WERI-Rb-1 (cell line): ENCODE measurements around the gene EEFSEC.
A peak's percentile ranks its signal among the peaks of the same experiment; 100 is the strongest.

Source experiments
- DNase-seq: peaks from one replicate; pipeline ENCODE4 v3.0.0-alpha.2; 2020
- H3K27ac ChIP-seq: fragments of 250-450 bp; sonication (Bioruptor Pico); 2 replicates; pipeline ENCODE4 v1.5.1; 2020; ENCODE audit warnings: mild to moderate bottlenecking, moderate library complexity
- H3K27me3 ChIP-seq: fragments of 250-450 bp; sonication (Bioruptor Pico); 2 replicates; pipeline ENCODE4 v1.5.1; 2021; ENCODE audit warnings: mild to moderate bottlenecking, low read depth, moderate library complexity; ENCODE audit not compliant: insufficient read depth, severe bottlenecking
- H3K36me3 ChIP-seq: fragments of 250-450 bp; sonication (Bioruptor Pico); 2 replicates; pipeline ENCODE4 v1.5.1; 2020; ENCODE audit warnings: mild to moderate bottlenecking, moderate library complexity
- H3K4me3 ChIP-seq: 2 replicates; pipeline ENCODE4 v1.5.1; 2011; ENCODE audit warnings: low read depth, mild to moderate bottlenecking, control low read depth, low read length
- H3K9me3 ChIP-seq: fragments of 250-450 bp; sonication (Bioruptor Pico); 2 replicates; pipeline ENCODE4 v1.5.1; 2021; ENCODE audit warnings: mild to moderate bottlenecking, moderate library complexity; ENCODE audit not compliant: severe bottlenecking
- TF ChIP-seq, protein P1 (sequence below): IDR thresholded peaks from 2 replicates; pipeline ENCODE4 v1.5.1; 2011; ENCODE audit warnings: low read depth, mild to moderate bottlenecking, control low read depth, inconsistent platforms, low read length

Gene EEFSEC

DNA sequence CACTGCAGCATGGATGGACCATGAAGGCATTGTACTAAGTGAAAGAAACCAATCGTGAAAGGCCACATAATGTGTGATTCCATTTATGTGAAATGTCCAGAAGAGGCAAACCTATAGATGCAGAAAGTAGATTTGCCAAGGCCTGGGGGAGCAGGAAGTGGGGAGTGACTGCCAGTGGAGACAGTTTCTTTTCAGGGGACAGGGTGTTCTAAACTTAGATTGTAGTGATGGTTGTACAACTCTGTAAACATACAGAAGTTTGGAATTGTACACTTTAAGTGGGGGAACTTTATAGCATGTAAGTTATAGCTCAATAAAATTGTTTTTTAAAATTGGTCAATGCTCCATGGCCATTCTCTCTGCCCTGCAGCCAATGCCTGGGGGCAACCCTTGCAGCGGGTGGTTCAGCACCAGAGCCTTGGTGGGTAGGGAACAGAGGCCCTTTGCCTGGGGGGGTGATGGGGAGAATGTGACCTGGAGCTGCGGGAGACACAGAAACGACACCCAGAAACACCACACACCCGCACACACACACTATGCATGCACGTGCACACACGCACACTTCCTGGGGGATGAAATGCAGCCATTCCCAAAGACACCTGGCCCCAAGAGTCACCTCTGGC is 270.4 kb downstream of the EEFSEC start:
- H3K9me3 ChIP-seq, result no peaks in the 10 kb centered on the region
- no peak for DNase-seq
- H3K36me3 ChIP-seq, result no peaks in the 10 kb centered on the region
- peaks cover 3% of the 10 kb centered on the region for H3K27me3 ChIP-seq
- H3K4me3 ChIP-seq, result no peak overlapping the region
- no peak overlapping the region for H3K27ac ChIP-seq
- TF ChIP-seq, protein P1, sequence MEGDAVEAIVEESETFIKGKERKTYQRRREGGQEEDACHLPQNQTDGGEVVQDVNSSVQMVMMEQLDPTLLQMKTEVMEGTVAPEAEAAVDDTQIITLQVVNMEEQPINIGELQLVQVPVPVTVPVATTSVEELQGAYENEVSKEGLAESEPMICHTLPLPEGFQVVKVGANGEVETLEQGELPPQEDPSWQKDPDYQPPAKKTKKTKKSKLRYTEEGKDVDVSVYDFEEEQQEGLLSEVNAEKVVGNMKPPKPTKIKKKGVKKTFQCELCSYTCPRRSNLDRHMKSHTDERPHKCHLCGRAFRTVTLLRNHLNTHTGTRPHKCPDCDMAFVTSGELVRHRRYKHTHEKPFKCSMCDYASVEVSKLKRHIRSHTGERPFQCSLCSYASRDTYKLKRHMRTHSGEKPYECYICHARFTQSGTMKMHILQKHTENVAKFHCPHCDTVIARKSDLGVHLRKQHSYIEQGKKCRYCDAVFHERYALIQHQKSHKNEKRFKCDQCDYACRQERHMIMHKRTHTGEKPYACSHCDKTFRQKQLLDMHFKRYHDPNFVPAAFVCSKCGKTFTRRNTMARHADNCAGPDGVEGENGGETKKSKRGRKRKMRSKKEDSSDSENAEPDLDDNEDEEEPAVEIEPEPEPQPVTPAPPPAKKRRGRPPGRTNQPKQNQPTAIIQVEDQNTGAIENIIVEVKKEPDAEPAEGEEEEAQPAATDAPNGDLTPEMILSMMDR, result no peak

DNA sequence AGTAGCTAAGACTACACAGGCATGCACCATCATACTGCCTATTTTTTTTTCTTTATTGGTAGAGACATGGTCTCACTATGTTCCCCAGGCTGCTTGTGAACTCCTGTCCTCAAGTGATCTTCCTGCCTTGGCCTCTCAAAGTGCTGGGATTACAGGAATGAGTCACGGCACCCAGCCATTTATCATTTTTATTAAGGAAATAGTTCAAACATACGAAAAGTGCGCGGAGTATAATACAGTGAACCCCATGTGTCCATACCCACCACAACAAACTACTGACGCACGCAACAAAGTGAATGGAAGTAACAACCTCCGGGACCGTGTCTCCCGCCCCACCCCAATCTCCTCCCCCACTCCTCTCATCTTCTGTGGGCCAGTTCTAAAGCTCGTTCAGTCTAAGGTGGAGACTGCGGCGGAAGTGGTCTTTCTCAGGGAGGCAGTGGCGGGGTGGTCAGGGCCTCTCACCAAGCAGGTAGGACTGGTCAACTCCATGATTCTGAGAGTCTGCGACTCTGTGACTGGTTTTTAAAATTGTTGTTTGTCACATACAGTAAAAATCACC is 271.3 kb downstream of the EEFSEC start:
- Histone ChIP-seq H3K4me3 (no peak overlapping the region), H3K36me3 (no peaks in the 10 kb centered on the region), H3K27me3 (peaks cover 3% of the 10 kb centered on the region), H3K27ac (no peak overlapping the region), H3K9me3 (no peaks in the 10 kb centered on the region)
- no peak for DNase-seq
- TF ChIP-seq, protein P1, result no peak

DNA sequence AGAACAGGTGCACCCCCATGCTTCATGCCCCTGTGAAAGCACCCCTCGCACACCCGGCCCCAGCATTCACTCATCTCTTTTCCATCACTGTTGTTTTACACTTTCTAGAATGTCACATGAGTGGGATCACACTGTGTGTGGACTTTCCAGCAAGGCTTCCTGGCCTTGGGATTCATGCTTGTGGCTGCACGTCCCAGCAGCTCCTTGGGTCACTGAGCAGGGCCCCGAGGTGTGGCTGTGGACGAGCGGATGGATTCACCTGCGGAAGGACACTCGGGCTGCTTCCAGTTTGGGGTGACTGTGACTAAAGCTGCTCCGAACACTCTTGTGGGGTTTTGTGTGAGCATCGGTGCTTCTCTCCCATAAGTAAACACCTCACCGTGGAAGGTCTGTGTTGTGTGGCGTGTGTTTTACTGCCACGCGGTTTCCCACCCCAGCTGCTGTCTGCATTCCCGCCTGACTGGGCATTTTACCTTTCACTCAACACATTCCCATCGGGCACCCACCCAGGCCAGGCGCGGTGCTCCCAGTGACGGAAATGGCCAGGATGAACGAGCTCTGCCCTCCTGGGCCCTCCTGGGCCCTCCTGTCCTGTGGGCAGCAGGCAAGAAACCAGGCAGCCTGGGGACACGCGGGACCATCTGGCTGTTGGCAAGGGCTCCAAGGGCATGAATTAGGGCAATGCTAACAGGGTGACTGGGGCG is 272.0 kb downstream of the EEFSEC start:
- no peak for DNase-seq
- Histone ChIP-seq H3K27ac (no peak overlapping the region), H3K9me3 (no peaks in the 10 kb centered on the region), H3K4me3 (no peak overlapping the region), H3K36me3 (no peaks in the 10 kb centered on the region), H3K27me3 (peaks cover 3% of the 10 kb centered on the region)
- TF ChIP-seq, protein P1, result no peak

DNA sequence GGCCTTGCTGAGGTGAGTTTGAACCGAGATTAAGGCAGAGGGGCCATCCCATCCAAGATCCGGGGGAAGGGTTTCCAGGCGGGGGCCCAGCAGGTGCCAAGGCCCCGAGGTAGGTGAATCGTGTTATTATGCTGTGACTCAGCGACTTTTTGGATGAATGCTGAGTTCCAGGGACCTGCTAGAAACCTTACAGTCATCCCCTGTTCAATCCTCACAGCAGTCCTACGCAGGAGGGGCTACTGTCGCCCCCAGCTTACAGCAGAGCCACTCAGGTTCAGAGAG is 272.5 kb downstream of the EEFSEC start:
- H3K27ac ChIP-seq, result no peak overlapping the region
- no peak overlapping the region for H3K4me3 ChIP-seq
- TF ChIP-seq, protein P1, result no peak
- no peaks in the 10 kb centered on the region for H3K9me3 ChIP-seq
- H3K36me3 ChIP-seq, result no peaks in the 10 kb centered on the region
- H3K27me3 ChIP-seq, result peaks cover 3% of the 10 kb centered on the region
- no peak for DNase-seq

DNA sequence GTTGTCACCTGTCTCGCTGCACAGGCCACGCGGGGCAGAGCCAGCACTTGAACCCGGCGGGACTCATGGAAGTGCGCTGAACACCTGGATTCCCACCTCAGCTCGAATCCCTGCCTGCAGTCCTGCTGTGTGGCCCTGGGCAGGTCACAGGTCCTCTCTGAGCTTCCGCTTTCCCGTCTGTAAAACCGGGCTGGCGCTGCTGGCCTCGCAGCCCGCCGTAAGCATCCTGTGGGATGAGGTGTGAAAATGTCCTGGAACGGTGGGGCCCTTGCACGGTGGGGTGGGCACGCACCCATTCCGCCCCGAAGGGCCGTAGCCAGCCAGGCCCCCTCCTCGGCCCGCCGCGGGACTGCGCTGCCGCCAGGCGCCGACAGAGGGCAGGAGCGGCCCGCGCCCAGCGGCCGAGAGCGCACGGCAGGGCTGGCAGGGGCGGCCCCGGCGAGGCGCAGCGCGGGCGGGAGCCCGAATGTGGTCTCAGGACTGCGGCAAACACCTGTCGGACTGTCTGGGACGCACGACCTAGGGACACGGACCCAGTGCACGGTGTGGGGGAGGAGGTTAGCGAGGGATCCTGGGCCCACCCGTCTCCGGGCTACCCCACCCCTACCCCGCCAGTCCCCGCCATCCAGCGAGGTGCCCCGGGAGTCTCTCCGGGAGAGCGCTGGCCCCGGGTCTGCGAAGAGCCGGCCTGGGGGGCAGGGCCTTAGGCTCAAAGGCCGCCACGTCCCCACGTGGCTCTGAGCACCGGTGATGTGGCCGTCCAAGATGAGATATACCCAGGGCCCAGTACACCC is 273.0 kb downstream of the EEFSEC start:
- H3K27ac ChIP-seq, result no peak overlapping the region
- H3K4me3 ChIP-seq, result peak overlapping the region; percentile 25
- H3K36me3 ChIP-seq, result no peaks in the 10 kb centered on the region
- TF ChIP-seq, protein P1, result peak; percentile 80
- peak; percentile 59 for DNase-seq
- H3K27me3 ChIP-seq, result peaks cover 3% of the 10 kb centered on the region
- no peaks in the 10 kb centered on the region for H3K9me3 ChIP-seq
